HL-60/S4 (cell line): Measurements from ENCODE around the gene SUN3.
"Not testable (repeated sequence)": the region's sequence is repeated elsewhere in the genome, so short reads cannot be mapped to it uniquely, and the experiment has no call there.

Experiments used
- in situ Hi-C: fragments of 300-500 bp; cut with MboI; formaldehyde crosslinking; loops from 2 replicates; pipeline ENCODE4 v1.14.3; 2022; ENCODE audit warnings: low sequenced_read_pairs

SUN3 gene

DNA sequence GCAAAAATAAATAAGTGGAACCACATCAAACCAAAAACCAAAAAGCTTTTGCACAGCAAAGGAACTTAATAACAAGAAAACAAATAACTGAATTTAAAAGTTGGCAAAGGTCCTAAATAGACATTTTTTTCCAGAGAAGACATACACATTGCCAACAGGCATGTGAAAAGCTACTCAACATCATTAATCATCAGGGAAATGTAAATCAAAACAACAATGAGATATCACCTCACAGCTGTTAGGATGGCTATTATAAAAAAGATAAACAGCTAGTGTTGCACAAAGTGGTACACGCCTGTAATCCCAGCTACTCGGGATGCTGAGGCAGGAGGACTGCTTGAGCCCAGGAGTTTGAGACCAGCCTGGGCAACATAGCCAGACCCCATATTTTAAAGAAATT lies 2.2 kb upstream of the SUN3 start:
- in situ Hi-C loops = no loop called here

DNA sequence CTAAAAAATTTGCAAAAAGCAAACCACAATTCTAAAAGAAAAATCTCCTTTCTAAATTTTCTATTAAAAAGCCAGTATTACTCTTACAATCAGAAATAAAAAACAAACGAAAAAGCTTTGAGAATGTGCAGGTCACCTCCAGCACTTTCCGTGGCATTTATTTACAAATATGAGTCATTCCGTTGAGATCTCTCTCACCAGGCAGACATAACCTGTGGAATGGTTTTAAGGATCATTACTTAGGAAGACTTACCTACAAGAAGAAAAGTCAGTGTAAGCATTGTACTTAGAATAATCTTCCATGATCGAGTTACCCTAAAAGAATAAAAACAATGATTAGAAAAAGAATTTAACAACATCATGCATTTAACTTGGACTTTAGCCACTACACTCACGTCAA lies 3.3 kb downstream of the SUN3 start:
- in situ Hi-C loops = no loop called here

DNA sequence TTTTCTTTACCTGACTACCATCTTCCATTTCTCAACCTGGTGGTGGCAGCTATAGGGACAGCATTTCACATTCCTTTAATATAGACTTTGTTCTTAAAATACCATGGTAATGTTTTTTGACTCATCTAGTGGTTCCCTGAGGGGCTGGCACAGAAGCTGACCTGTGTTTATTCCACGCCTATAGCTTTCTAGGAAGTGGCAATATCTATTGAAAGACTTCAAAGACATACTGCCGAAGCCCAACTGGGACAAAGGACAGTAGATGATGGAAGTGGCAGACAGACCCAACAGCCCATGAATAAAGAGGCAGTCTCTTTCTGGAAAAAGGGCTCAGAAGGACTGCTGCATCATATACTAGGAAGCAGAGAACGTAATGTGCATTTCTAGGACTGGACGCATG lies 11.2 kb downstream of the SUN3 start:
- in situ Hi-C loops = no loop called here

DNA sequence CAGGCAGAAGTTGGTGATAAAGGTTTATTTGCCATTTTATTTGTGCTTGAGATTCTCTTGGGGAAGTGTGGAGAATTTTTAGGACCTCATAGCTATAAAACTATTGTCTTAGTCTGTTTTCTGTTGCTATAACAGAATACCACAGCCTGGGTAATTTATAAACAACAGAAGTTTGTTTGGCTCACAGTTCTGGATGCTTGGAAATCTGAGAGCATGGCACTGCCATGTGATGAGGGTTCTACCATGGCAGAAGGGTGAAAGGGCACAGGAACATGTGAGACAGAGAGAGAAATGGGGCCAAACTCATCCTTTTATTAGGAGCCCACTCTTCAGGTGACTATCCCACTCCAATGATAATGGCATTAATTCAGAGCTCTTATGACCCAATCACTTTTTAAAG lies 12.3 kb downstream of the SUN3 start:
- in situ Hi-C loops = no loop called here

DNA sequence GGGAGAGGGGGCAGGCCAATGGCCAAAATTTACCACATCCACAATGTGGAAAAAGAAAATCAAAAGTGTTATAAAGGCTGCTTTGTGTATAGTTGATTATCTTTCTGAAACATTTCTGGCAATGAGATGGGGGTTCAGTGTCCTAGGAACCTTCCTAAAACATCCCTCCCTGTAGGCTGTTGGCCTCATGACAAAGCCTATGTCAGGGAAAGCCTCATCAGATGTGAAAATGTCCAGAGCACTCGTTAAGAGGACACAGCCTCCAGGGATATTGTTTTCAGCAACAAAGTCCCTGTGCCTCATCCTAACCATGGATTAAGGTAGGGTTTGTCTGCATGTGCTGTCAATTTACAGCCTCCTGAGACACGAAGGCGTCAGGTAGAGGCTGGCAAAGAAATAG lies 17.0 kb downstream of the SUN3 start:
- in situ Hi-C loops = no loop called here

DNA sequence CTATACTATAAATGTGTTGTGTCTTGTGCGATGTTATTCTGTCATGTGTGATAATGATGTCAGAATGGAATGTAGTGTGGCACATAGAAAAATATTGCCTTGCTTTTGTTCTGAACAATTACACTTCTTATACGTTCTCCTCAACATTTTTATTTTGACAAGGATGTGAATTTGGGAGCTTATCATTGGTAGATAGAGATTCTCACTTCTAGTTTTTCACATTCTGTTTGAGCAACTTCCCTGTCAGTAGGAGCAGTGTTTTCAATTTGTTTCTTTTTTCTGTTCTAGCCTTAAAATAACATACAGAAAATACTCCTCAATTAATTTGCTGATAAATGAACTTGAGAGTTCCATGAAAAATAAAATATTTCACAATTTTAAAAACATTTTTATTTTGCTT lies 17.6 kb downstream of the SUN3 start:
- in situ Hi-C loops = no loop called here

DNA sequence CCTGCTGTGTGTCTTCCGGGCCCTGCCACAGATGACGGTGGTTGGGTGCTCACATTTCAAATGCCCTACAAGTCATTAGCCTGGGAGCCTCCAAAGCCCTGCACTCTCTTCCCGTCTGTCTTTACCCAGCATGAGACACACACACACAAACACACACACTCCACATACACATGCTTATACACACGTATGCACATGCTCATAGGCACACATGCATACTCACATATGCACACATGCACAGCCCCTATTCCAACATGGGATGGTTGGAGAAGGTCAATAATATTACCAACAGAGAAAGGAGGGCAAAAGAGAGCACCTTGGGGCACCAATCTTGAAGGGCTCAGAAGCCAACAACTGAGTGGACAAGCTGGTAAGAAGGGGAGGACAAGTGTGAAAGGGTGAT lies 19.0 kb downstream of the SUN3 start:
- in situ Hi-C loops = no loop called here

DNA sequence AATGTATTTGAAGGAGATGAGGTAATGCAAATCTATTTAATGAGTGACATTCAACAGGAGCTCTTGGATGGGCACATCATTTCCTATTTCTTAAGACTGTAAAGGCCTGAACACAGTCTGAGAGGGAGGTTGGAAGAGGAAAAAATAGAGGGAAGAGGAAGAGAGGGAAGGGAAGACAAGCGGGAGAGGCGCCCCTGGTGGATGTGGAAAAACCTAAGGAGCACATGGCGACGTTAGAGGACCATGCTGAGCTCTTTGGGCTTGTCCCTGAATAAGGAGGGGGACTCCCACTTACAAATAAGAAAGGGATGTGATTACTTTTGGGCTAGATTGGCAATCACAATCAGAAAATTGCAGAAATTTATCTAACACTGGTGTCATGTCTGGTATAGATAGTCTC lies 19.6 kb downstream of the SUN3 start:
- in situ Hi-C loops = no loop called here

DNA sequence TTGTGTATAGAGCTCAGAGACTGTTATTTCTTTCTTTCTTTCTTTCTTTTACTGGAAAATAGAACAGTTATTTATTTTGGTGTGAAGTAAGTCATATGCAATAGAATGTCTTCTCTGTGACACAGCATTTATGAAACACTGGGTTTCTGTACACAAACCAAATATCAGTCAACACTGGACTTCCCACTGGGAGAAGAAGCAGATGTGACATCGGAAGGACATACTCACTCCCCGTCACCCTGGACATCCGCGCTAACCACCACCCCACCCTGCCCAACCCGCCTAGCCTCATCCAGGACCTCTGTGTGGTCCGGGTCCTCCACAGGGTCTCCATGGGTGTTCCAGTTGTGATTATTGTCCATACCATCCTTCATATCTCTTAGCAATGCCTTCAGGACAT lies 22.0 kb downstream of the SUN3 start:
- in situ Hi-C loops = no loop called here

DNA sequence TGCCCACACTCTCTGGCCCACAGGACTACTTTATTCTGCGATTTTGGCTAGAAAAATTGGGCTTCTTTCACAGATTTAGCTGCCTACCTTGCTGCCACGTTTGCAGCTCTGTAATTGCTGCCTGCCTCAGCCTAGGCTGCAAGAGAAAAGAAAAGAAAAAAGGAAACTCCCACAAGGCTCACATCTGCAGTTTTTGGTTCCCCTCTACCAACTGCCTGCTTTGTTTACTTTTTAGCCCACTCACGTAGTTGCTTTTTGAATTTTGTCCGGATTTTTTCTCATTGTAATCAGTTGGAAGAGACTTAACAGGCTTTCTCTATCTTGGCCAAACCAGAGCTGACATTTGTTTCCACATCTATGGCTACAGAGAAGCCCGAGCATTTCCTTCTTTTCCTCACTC lies 24.3 kb downstream of the SUN3 start:
- in situ Hi-C loops = no loop called here

DNA sequence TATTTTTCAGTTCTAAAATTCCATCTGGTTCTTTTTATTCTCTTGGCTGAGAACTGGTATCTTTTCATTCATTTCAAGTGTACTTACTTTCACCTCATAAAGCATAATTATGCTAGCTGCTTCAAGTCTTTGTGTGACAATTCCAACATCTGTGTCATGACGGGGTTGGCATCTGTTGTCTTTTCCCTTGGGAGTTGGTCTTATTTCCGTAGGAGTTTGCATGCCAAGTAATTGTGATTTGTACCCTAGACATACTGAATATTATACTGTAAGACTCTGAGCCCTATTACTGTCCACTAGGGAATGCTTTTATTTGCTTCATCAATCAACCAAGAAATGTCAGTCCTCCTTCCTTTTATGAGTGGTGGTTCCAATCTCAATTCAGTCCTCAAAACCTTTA lies 24.9 kb downstream of the SUN3 start:
- in situ Hi-C loops = no loop called here

DNA sequence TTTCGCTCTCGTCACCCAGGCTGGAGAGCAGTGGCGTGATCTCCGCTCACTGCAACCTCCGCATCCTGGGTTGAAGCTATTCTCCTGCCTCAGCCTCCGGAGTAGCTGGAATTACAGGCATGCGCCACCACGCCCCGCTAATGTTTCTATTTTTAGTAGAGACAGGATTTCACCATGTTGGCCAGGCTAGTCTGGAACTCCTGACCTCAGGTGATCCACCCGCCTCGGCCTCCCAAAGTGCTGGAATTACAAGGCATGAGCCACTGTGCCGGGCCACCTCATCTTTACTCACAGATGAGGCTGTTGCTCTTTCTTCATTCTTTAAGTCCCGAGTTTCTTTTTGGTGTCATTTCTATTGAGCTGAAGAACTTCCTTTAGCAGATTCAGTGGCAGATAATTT lies 28.7 kb downstream of the SUN3 start:
- in situ Hi-C loops = not testable (repeated sequence)

DNA sequence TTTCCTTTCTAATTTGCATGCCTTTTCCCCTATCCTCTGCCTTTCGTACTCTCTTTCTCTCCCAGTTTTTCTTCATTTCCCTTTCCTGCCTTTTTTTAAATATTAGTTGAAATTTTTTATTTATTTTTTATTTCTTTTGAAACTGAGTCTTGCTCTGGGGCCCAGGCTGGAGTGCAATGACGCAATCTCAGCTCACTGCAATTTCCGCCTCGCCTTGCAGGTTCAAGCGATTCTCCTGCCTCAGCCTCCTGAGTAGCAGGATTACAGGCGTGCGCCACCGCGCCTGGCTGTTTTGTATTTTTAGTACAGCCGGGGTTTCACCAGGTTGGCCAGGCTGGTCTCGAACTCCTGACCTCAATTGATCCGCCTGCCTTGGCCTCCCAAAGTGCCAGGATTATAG lies 29.5 kb downstream of the SUN3 start:
- in situ Hi-C loops = loop anchor here (10.0 kb wide), 1 partner anchor 115 kb away; no protein-coding TSS in a partner anchor

DNA sequence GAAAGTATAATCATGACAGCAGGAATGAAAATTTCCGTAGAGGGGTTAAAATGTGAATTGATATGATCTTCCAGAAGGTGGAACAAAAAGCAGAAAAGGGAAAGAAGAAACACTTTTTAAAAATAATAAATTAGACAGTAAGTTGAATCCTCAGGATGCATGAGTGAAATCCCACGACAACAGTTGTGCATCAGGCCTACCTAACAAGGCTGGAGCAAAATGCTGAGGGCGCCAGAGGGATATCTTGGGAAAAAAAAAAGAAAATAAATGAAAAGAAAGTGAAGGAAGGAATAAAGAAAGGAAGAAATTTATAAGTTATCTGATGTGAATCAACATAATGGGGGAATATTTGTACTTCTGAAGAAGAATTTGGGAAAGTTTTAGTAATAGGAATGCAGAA lies 36.5 kb downstream of the SUN3 start:
- in situ Hi-C loops = loop anchor here (10.0 kb wide), 1 partner anchor 122 kb away; no protein-coding TSS in a partner anchor

DNA sequence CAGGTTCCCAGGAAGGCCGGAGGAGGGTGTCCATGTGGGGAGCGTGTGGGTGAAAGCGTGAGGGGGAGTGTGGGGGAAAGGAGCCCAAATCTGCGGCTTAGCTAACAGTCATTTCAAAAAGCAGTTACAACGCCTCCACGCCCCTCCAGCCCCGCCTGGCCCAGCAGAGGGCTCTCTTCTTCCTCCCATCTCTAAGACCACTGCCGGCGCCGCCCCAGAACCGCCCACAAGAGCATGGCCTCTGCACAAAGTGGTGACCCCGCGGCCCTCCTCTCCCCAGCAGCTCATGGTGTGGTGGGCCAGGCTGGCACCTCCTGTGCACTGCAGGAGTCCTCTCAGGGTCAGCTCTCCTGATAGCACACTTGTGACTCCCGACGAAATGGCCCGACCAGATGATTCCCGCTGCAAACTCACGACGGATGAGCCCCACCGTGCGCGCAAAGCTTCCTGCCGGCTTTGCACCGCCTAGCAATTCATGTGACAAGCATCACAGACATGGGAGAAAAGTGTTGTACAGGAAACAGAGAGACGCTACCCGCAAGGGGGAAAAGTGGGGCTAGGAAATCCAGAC lies 37.1 kb downstream of the SUN3 start:
- in situ Hi-C loops = loop anchor here (10.0 kb wide), 1 partner anchor 123 kb away; no protein-coding TSS in a partner anchor

DNA sequence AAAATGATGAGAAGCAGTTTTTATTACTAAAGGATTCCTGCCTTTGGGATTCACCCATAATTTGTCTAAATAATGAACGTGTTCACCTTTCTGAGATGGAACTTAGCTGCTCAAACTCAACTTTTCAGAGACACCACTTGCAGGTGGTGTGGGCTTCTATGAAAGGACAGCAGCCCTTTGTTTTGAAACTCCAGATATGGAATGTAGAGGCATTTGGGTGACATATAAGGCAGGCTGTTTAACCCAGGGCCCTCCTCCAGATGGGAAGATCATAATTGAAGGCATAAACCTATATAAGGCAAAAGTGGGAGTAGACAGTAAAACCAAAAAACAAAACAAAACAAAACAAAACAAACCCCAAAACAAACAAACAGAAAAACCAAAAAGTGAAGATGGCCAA lies 37.6 kb downstream of the SUN3 start:
- in situ Hi-C loops = loop anchor here (10.0 kb wide), 1 partner anchor 124 kb away; no protein-coding TSS in a partner anchor

DNA sequence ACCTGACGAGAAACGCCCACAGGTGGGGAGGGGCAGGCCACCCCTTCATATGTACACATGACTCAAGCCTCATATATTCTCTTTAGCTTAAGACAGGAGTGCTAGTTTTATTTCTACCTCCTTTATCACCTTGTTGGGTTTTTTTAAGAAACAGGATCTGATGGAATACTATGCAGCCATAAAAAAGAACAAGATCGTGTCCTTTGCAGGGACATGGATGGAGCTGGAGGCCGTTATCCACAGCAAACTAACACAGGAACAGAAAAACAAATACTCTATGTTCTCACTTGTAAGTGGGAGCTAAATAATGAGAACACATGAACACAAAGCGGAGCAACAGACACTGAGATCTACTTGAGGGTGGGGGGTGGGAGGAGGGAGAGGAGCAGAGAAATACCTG lies 38.3 kb downstream of the SUN3 start:
- in situ Hi-C loops = loop anchor here (10.0 kb wide), 1 partner anchor 124 kb away; no protein-coding TSS in a partner anchor

DNA sequence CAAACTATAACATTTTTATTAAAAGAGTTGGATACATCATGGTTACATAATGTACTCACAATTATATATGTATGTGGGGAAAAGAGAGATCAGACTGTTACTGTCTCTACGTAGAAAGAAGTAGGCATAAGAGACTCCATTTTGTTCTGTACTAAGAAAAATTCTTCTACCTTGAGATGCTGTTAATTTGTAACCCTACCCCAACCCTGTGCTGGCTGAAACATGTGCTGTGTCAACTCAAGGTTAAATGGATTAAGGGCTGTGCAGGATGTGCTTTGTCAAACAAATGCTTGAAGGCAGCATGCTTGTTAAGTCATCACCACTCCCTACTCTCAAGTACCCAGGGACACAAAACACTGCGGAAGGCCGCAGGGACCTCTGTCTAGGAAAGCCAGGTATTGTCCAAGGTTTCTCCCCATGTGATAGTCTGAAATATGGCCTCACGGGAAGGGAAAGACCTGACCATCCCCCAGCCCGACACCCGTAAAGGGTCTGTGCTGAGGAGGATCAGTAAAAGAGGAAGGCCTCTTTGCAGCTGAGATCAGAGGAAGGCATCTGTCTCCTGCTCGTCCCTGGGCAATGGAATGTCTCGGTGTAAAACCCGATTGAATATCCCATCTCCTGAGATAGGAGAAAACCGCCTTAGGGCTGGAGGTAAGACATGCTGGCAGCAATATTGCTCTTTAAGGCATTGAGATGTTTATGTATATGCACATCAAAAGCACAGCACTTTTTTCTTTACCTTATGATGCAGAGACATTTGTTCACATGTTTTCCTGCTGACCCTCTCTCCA lies 39.1 kb downstream of the SUN3 start:
- in situ Hi-C loops = loop anchor here (10.0 kb wide), 1 partner anchor 125 kb away; no protein-coding TSS in a partner anchor

DNA sequence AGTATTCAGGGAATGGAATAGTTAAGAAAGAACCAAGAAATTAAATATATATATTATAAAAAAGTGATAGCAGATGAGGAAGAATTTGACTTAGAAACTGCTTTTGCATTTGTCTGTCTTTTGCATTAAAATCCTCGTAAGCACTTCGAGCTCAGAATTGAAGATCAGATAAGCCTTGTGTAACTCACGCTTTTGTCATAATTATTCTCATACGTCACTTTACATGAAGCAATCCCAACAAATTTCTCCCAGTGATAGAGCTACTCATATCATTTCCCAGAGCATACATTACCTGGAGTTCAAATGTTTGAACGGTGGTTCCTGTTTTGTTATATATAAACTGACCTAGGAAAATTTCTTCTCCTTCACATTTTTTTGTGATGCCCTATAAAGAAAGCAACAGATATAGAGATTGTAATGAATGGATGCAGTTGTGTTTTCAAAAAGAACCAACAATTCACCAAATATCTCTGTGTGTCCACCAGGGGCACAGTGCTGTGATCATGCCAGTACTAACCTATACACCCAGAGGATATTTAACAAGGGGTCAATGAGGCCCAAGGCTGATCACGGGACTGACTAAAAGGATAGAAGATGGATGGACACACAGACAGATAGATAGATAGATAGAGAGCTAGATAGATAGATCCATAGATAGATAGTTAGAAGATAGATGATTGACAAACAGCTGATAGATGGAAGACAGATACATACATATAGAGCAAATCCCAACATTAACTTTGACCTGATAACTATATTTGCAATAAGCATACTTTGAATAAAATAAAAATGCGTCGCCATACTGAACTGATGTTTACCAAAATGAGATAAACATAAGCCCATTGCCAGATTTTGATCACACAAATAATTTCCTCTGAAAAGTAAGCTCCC lies 40.2 kb downstream of the SUN3 start:
- in situ Hi-C loops = no loop called here

DNA sequence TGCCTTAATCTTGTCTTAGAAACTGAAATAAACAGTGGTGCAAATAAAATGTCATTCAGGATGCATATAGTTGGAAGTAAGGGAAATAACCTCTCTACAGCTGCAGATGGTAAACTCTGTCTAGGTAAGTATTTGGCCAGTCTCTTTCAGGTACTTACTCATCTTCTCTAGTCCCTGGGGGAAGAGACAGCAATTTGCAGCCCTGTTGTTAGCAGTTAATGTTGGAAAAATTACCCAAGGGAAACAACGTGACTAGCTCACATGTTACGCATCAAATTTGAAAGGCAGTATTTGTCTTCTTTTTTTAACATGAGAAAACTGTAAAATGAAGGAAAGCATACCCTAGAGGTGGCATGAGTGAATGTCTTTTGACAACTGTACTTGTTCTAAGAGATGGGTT lies 46.3 kb downstream of the SUN3 start:
- in situ Hi-C loops = no loop called here

DNA sequence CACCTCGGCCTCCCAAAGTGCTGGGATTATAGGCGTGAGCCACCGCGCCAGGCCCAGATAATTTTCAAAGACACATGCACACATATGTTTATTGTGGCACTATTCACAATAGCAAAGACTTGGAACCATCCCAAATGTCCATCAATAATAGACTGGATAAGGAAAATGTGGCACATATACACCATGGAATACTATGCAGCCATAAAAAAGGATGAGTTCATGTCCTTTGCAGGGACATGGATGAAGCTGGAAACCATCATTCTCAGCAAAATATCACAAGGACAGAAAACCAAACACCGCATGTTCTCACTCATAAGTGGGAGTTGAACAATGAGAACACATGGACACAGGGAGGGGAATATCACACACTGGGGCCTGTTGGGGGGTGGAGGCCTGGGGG lies 48.3 kb downstream of the SUN3 start:
- in situ Hi-C loops = not testable (repeated sequence)
